Measurements from ENCODE around the gene OR6C2.

The OR6C2 gene

GRCh38 chr12:55420307-55420962, 23.4 kb upstream of the OR6C2 start:
- ChIA-PET CTCF (no interaction called here), POLR2A (no interaction called here)
- Histone ChIP-seq H3K36me3 (ENCODE audit: control insufficient read depth in 2 of 2, insufficient read depth in 1 of 2, low read length in 2 of 2) (no peaks in the 10 kb centered on the region), H3K4me3 (ENCODE audit: low read depth, low read length) (no peak overlapping the region), H3K27ac (ENCODE audit: extremely low read depth, low read depth, low read length) (no peak overlapping the region), H3K4me1 (ENCODE audit: control insufficient read depth, insufficient read depth, low read length) (no peaks in the 10 kb centered on the region), H3K9me3 (ENCODE audit: control insufficient read depth, insufficient read depth, low read depth, low read length) (no peaks in the 10 kb centered on the region)
- TF ChIP-seq ZSCAN18 (tag by site-specific recombination; IDR thresholded peaks at IDR 0.05), result no peak
- TF ChIP-seq ZNF221 (tag by site-specific recombination; IDR thresholded peaks at IDR 0.05; ENCODE audit: borderline replicate concordance), result no peak
- TF ChIP-seq ZNF24 (tag by site-specific recombination; IDR thresholded peaks at IDR 0.05), result no peak
- TF ChIP-seq ZNF76 (tag by site-specific recombination; IDR thresholded peaks at IDR 0.05; ENCODE audit: borderline replicate concordance, low read depth), result no peak
- no peak for TF ChIP-seq ZNF140 (tag by site-specific recombination; IDR thresholded peaks at IDR 0.05)
- no peak for TF ChIP-seq ZBTB11 (tag by site-specific recombination; conservative IDR thresholded peaks at IDR 0.05; ENCODE audit: low read depth)
- TF ChIP-seq, protein P1, sequence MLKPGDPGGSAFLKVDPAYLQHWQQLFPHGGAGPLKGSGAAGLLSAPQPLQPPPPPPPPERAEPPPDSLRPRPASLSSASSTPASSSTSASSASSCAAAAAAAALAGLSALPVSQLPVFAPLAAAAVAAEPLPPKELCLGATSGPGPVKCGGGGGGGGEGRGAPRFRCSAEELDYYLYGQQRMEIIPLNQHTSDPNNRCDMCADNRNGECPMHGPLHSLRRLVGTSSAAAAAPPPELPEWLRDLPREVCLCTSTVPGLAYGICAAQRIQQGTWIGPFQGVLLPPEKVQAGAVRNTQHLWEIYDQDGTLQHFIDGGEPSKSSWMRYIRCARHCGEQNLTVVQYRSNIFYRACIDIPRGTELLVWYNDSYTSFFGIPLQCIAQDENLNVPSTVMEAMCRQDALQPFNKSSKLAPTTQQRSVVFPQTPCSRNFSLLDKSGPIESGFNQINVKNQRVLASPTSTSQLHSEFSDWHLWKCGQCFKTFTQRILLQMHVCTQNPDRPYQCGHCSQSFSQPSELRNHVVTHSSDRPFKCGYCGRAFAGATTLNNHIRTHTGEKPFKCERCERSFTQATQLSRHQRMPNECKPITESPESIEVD (tag by site-specific recombination; IDR thresholded peaks at IDR 0.05), result no peak
- TF ChIP-seq, protein P2, sequence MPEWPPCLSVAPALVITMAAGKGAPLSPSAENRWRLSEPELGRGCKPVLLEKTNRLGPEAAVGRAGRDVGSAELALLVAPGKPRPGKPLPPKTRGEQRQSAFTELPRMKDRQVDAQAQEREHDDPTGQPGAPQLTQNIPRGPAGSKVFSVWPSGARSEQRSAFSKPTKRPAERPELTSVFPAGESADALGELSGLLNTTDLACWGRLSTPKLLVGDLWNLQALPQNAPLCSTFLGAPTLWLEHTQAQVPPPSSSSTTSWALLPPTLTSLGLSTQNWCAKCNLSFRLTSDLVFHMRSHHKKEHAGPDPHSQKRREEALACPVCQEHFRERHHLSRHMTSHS (tag by site-specific recombination; IDR thresholded peaks at IDR 0.05), result no peak
- no peak for TF ChIP-seq ZNF707 (tag by site-specific recombination; IDR thresholded peaks at IDR 0.05)

DNA sequence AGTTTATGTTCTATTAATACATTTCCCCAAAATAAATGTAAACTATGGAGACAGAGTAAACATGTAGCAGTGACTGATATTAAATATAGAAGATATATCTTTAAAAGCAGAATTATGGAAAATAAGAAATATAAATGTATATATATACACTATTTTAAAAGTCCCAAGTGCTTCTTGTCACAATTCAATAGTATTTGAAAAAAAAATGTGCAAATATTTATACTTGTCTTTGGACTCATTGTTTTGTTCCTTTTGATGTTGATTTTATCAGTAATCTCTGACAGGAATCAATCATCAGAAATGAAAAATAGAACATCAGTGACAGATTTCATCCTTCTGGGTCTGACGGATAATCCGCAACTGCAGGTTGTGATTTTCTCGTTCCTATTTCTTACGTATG, 17.9 kb upstream of the OR6C2 start, which contains the start of gene OR6C76:
Gene OR6C76 (plus strand): TSS at position 301 of the 400 bp plus-strand sequence. CDS start 0 bp downstream, at position 301.
- CTCF ChIA-PET, result no interaction called here
- POLR2A ChIA-PET, result no interaction called here
- no peak within 1 kb of the TSS for H3K4me3 ChIP-seq (ENCODE audit: low read depth, low read length)
- TF ChIP-seq ZNF600 (tag by site-specific recombination; IDR thresholded peaks at IDR 0.05), result no peak
- TF ChIP-seq ZNF785 (tag by site-specific recombination; IDR thresholded peaks at IDR 0.05), result no peak
- no peak for TF ChIP-seq KLF16 (tag by site-specific recombination; IDR thresholded peaks at IDR 0.05)
- no peak for TF ChIP-seq ZNF664 (tag by site-specific recombination; IDR thresholded peaks at IDR 0.05)
- TF ChIP-seq WT1 (tag by site-specific recombination; IDR thresholded peaks at IDR 0.05), result no peak
- TF ChIP-seq ZNF214 (tag by site-specific recombination; IDR thresholded peaks at IDR 0.05; ENCODE audit: borderline replicate concordance), result no peak
- no peak for TF ChIP-seq ATF2 (tag by site-specific recombination; IDR thresholded peaks at IDR 0.05; ENCODE audit: low read depth)
- TF ChIP-seq, protein P3, sequence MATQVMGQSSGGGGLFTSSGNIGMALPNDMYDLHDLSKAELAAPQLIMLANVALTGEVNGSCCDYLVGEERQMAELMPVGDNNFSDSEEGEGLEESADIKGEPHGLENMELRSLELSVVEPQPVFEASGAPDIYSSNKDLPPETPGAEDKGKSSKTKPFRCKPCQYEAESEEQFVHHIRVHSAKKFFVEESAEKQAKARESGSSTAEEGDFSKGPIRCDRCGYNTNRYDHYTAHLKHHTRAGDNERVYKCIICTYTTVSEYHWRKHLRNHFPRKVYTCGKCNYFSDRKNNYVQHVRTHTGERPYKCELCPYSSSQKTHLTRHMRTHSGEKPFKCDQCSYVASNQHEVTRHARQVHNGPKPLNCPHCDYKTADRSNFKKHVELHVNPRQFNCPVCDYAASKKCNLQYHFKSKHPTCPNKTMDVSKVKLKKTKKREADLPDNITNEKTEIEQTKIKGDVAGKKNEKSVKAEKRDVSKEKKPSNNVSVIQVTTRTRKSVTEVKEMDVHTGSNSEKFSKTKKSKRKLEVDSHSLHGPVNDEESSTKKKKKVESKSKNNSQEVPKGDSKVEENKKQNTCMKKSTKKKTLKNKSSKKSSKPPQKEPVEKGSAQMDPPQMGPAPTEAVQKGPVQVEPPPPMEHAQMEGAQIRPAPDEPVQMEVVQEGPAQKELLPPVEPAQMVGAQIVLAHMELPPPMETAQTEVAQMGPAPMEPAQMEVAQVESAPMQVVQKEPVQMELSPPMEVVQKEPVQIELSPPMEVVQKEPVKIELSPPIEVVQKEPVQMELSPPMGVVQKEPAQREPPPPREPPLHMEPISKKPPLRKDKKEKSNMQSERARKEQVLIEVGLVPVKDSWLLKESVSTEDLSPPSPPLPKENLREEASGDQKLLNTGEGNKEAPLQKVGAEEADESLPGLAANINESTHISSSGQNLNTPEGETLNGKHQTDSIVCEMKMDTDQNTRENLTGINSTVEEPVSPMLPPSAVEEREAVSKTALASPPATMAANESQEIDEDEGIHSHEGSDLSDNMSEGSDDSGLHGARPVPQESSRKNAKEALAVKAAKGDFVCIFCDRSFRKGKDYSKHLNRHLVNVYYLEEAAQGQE (tag by site-specific recombination; IDR thresholded peaks at IDR 0.05), result no peak
- TF ChIP-seq ZSCAN30 (tag by site-specific recombination; IDR thresholded peaks at IDR 0.05), result no peak
- TF ChIP-seq ZNF514 (tag by site-specific recombination; IDR thresholded peaks at IDR 0.05), result no peak
- TF ChIP-seq ZNF48 (tag by site-specific recombination; IDR thresholded peaks at IDR 0.05), result no peak
- no peak for TF ChIP-seq YY2 (tag by site-specific recombination; IDR thresholded peaks at IDR 0.05)
- no peak for TF ChIP-seq ZNF626 (tag by site-specific recombination; IDR thresholded peaks at IDR 0.05)
- no peak for TF ChIP-seq ZNF530 (tag by site-specific recombination; IDR thresholded peaks at IDR 0.05; ENCODE audit: low read depth)

More for the DNA sequence above, 17.9 kb upstream of the OR6C2 start, which contains the start of gene OR6C76:
- Histone ChIP-seq H3K9me3 (ENCODE audit: control insufficient read depth, insufficient read depth, low read depth, low read length) (no peaks in the 10 kb centered on the region), H3K4me1 (ENCODE audit: control insufficient read depth, insufficient read depth, low read length) (no peaks in the 10 kb centered on the region), H3K27ac (ENCODE audit: extremely low read depth, low read depth, low read length) (no peak within 1 kb of the TSS), H3K36me3 (ENCODE audit: control insufficient read depth in 2 of 2, insufficient read depth in 1 of 2, low read length in 2 of 2) (no peaks in the 10 kb centered on the region)

All from HEK293 (cell line).